Measurements from ENCODE around the gene NPEPL1.

NPEPL1 gene

GRCh38 chr20:58651946-58652605, 40.5 kb upstream of the NPEPL1 start:
- in situ Hi-C loops (cut with MboI; ENCODE audit: low pct_unique_long_range_greater_than_20kb, low sequenced_read_pairs, unreplicated experiment): no loop called here
- DNase-seq (ENCODE audit: low spot score): peak; percentile 86
- TF ChIP-seq CTCF (IDR thresholded peaks at IDR 0.05; ENCODE audit: extremely low read depth, insufficient read depth, missing control alignments): no peak

- in situ Hi-C loops (cut with MboI; ENCODE audit: low pct_unique_long_range_greater_than_20kb, low sequenced_read_pairs, unreplicated experiment): no loop called here
- DNase-seq (ENCODE audit: low spot score): no peak
- TF ChIP-seq CTCF (IDR thresholded peaks at IDR 0.05; ENCODE audit: extremely low read depth, insufficient read depth, missing control alignments): no peak
These were observed 39.9 kb upstream of the NPEPL1 start for GRCh38 chr20:58652606-58653294.

- no peak for TF ChIP-seq CTCF (IDR thresholded peaks at IDR 0.05; ENCODE audit: extremely low read depth, insufficient read depth, missing control alignments)
- in situ Hi-C loops (cut with MboI; ENCODE audit: low pct_unique_long_range_greater_than_20kb, low sequenced_read_pairs, unreplicated experiment): no loop called here
- DNase-seq (ENCODE audit: low spot score): no peak
These were observed 38.3 kb upstream of the NPEPL1 start for GRCh38 chr20:58654337-58654736.

GRCh38 chr20:58655328-58656107, 37.1 kb upstream of the NPEPL1 start:
- DNase-seq (ENCODE audit: low spot score): no peak
- no peak for TF ChIP-seq CTCF (IDR thresholded peaks at IDR 0.05; ENCODE audit: extremely low read depth, insufficient read depth, missing control alignments)
- in situ Hi-C loops (cut with MboI; ENCODE audit: low pct_unique_long_range_greater_than_20kb, low sequenced_read_pairs, unreplicated experiment): no loop called here

GRCh38 chr20:58656831-58657230, 35.8 kb upstream of the NPEPL1 start:
- in situ Hi-C loops (cut with MboI; ENCODE audit: low pct_unique_long_range_greater_than_20kb, low sequenced_read_pairs, unreplicated experiment): no loop called here
- DNase-seq (ENCODE audit: low spot score): no peak
- TF ChIP-seq CTCF (IDR thresholded peaks at IDR 0.05; ENCODE audit: extremely low read depth, insufficient read depth, missing control alignments): no peak

- DNase-seq (ENCODE audit: low spot score): no peak
- no peak for TF ChIP-seq CTCF (IDR thresholded peaks at IDR 0.05; ENCODE audit: extremely low read depth, insufficient read depth, missing control alignments)
- in situ Hi-C loops (cut with MboI; ENCODE audit: low pct_unique_long_range_greater_than_20kb, low sequenced_read_pairs, unreplicated experiment): no loop called here
These were observed 35.3 kb upstream of the NPEPL1 start for GRCh38 chr20:58657262-58657661.
